GM12878 (cell line): Measurements from ENCODE around the gene CEP83.

Experiments used
- CTCF ChIP-seq, 3 experiments: IDR thresholded peaks in 2 of 3; conservative IDR thresholded peaks in 1 of 3; 2 replicates each; pipeline ENCODE4 v1.5.1; 2011; ENCODE audit warnings: low read depth in 3 of 3, low read length in 3 of 3, mild to moderate bottlenecking in 3 of 3, control low read depth in 2 of 3, moderate library complexity in 2 of 3, inconsistent platforms in 1 of 3, mixed read lengths in 1 of 3; ENCODE audit not compliant: control insufficient read depth in 2 of 3, insufficient read depth in 1 of 3; ENCODE audit errors: extremely low read depth in 1 of 3
- FOXM1 ChIP-seq: IDR thresholded peaks from 2 replicates; pipeline ENCODE4 v1.6.1; 2012; ENCODE audit warnings: low read depth, mild to moderate bottlenecking, inconsistent platforms, low read length, moderate library complexity
- IKZF1 ChIP-seq: fragments of 450-650 bp; conservative IDR thresholded peaks from 2 replicates; pipeline ENCODE4 v1.6.1; 2017; ENCODE audit warnings: antibody characterized with exemption, mild to moderate bottlenecking
- JUNB ChIP-seq: IDR thresholded peaks from 2 replicates; pipeline ENCODE4 v1.6.1; 2016; ENCODE audit warnings: antibody characterized with exemption, mild to moderate bottlenecking
- MTA3 ChIP-seq: IDR thresholded peaks from 2 replicates; pipeline ENCODE4 v1.6.1; 2012; ENCODE audit warnings: low read length, inconsistent platforms, borderline replicate concordance
- MYC ChIP-seq: IDR thresholded peaks from 2 replicates; pipeline ENCODE4 v1.6.1; 2011; ENCODE audit warnings: mild to moderate bottlenecking, low read length, moderate library complexity, inconsistent platforms; ENCODE audit not compliant: insufficient read depth, insufficient replicate concordance, insufficient read length, severe bottlenecking
- POLR2A ChIP-seq: IDR thresholded peaks from 2 replicates; pipeline ENCODE4 v1.6.1; 2011; ENCODE audit warnings: low read depth, mild to moderate bottlenecking, low read length
- SMC3 ChIP-seq: IDR thresholded peaks from 2 replicates; pipeline ENCODE4 v1.6.1; 2011; ENCODE audit warnings: low read length, improper control_type of control experiment, borderline replicate concordance
- SP1 ChIP-seq: IDR thresholded peaks from one replicate; pipeline ENCODE4 v1.6.1; 2011; ENCODE audit warnings: low read depth, low read length
- ZBTB4 ChIP-seq: fragments of 450-650 bp; formaldehyde crosslinking; IDR thresholded peaks from 2 replicates; pipeline ENCODE4 v1.4.0; 2022; ENCODE audit warnings: mild to moderate bottlenecking, moderate library complexity

- no peak for TF ChIP-seq SP1
- no peak for TF ChIP-seq MTA3
- no peak for TF ChIP-seq MYC
- no peak for TF ChIP-seq POLR2A
- no peak for TF ChIP-seq IKZF1
- TF ChIP-seq SMC3, result no peak
- TF ChIP-seq CTCF (IDR thresholded peaks at IDR 0.05 in 2 of 3, conservative IDR thresholded peaks at IDR 0.05 in 1 of 3; ENCODE audit: control insufficient read depth in 2 of 3, extremely low read depth in 1 of 3, insufficient read depth in 1 of 3, low read depth in 3 of 3, low read length in 3 of 3), result no peak
- no peak for TF ChIP-seq ZBTB4 (CRISPR knock-in tag)
- TF ChIP-seq FOXM1, result no peak
- TF ChIP-seq JUNB, result no peak
These were observed 179.6 kb downstream of the CEP83 start for GRCh38 chr12:94280063-94280462.
